ENCODE results near the gene RHOF.

DNA sequence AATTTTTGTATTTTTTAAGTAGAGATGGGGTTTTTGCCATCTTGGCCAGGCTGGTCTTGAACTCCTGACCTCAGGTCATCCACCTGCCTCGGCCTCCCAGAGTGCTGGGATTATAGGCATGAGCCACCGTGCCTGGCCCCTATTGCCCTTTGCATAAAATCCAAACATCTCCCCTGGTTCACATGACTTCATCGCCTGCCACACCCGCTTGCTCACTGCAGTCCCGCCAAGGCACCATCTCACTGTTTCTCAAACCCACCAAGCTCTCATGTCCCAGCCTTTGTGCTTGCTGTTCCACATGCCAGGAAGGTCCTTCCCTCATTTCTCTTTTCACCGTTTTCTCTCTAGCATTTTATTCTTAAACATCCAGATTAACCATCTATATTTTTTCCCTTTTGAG lies 9.7 kb downstream of the RHOF start:
- TF ChIP-seq, protein P1, sequence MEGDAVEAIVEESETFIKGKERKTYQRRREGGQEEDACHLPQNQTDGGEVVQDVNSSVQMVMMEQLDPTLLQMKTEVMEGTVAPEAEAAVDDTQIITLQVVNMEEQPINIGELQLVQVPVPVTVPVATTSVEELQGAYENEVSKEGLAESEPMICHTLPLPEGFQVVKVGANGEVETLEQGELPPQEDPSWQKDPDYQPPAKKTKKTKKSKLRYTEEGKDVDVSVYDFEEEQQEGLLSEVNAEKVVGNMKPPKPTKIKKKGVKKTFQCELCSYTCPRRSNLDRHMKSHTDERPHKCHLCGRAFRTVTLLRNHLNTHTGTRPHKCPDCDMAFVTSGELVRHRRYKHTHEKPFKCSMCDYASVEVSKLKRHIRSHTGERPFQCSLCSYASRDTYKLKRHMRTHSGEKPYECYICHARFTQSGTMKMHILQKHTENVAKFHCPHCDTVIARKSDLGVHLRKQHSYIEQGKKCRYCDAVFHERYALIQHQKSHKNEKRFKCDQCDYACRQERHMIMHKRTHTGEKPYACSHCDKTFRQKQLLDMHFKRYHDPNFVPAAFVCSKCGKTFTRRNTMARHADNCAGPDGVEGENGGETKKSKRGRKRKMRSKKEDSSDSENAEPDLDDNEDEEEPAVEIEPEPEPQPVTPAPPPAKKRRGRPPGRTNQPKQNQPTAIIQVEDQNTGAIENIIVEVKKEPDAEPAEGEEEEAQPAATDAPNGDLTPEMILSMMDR (IDR thresholded peaks at IDR 0.05): no peak
- TF ChIP-seq POLR2A (IDR thresholded peaks at IDR 0.05): no peak

Measured in body of pancreas (tissue), 4 donors.